GM12864 (cell line): Measurements from ENCODE around the gene TGFA.

Experiments used
- DNase-seq: peaks from one replicate; pipeline ENCODE4 v3.0.0-alpha.2; 2011; ENCODE audit warnings: low read depth
- H3K4me3 ChIP-seq: 2 replicates; pipeline ENCODE4 v1.5.1; 2011; ENCODE audit warnings: mild to moderate bottlenecking, low read depth, low read length, control low read depth
- CTCF ChIP-seq: IDR thresholded peaks from 2 replicates; pipeline ENCODE4 v1.5.1; 2011; ENCODE audit warnings: low read depth, mild to moderate bottlenecking, moderate library complexity, low read length, control low read depth, inconsistent platforms; ENCODE audit errors: missing control alignments

The TGFA gene

DNA sequence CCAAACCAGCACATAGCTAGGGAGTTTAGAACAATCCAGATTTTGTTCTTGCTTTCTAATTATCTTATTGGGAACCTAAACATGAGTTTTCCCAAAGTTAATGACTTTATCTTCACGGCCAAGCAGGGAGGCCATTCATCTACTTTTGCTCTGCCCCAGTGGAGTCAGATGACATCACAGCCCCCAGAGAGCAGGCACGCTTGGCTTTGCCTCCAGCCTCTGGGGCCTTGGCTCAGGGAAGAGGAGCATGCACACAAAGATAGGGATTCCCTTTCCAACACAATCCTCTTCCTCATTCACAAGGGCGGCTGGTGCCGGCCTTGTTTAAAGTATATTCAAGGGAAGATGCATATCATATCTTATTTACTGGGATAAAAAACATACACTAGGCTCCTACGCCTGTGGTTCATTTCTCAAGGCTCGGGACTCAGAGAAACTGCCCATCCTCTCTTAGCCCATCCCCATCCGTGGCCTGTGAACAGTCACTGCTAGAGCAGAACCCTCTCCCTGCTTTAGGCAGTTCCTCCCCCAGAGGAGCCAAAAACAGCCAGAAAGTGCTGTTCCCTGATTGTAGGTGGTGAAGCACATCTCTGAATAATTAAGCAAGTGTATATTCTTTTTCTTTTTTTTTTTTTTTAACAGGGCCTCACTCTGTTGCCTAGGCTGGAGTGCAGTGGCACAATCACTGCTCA is 21.2 kb downstream of the TGFA start:
- no peak for TF ChIP-seq CTCF

DNA sequence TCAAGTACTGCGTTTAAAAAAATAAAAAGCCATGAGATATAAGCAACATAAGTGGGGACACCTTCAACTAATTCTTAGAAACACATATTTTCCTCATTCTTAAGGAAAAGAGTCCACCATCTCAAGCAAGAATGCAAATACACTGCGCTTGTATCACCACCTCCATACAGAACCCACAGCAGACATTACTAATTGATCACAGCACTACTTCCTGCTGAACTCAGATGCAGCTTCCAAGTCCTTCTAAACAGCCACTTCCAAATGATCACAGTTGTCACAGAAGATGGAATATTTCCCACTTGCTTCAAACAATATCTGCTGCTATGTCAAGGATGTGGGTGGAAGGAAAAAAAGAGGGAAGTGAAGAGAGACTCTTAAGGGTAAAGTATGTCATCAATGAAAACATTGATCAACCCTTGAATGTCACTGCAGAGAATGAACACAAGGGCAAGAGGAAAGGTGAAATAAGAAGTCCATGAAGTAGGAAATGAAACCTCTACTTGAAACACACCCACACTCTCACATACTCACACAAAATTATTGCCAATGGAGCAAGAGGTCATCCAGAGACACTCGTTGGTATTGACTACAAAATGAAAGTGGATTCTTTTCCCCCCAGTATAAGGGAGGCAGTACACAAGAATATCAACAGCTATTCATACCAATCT is 22.1 kb downstream of the TGFA start:
- TF ChIP-seq CTCF: no peak
- DNase-seq: no peak
- no peak overlapping the region for H3K4me3 ChIP-seq

More for the DNA sequence above, 21.2 kb downstream of the TGFA start:
- no peak overlapping the region for H3K4me3 ChIP-seq
- DNase-seq: no peak

DNA sequence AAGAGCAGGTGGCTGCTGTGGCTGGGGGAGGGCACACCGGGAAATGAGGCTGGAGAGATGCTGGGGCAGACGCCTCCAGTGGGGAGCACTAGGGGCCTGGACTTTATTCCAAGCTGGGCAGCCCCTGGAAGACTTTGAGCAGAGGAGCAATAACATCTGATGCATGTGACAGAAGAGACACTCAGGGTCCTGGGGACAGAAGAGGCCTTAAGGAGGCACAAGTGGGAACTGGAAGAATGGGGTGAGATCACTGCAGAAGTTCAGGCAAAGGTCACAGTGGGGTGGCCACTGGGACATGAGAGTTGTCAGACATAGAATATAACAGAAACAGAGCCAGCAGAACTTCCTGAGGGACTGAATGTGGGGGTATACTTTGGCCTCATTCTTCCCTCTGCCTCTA is 24.0 kb downstream of the TGFA start:
- TF ChIP-seq CTCF: no peak
- H3K4me3 ChIP-seq: no peak overlapping the region
- DNase-seq: no peak

DNA sequence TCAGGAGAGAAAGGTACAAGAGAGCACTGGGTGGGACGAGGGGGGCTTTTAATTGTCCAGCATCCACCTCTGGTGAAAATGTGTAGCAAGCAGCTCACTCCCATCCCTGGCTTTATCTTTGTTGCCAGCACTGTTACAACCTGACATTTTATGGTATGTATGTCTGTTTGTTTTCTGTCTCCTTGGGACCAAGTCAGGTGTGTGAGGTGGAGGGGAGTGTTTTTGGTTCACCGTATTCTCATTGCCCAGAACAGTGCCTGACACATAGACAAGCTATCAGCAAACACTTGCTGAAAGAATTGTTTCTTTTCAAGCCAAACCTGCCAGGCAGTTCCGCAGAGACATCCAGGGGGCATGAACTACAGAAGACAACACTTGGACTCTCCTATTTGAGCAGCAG is 24.7 kb downstream of the TGFA start:
- no peak for DNase-seq
- no peak overlapping the region for H3K4me3 ChIP-seq
- TF ChIP-seq CTCF: no peak

DNA sequence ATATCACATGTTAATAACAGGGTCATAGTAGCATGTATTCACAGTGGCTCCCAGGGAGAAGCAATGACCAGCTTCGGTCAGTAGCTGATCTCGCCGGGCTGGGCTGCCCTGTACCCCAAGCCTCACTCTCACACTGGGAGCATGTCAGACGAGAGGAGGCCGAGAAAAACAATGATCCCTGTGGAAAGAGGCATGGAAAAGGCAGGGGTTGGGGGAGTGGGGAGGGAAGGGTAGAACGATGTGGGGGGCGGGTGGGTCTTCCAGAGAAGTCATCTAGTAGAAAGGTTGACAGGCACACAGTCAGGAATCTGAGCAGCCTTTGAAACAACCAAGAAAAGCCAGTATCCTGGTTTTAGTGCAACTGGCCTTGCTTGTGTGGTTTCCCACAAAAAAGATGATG is 25.4 kb downstream of the TGFA start:
- no peak for TF ChIP-seq CTCF
- no peak overlapping the region for H3K4me3 ChIP-seq
- DNase-seq: no peak

DNA sequence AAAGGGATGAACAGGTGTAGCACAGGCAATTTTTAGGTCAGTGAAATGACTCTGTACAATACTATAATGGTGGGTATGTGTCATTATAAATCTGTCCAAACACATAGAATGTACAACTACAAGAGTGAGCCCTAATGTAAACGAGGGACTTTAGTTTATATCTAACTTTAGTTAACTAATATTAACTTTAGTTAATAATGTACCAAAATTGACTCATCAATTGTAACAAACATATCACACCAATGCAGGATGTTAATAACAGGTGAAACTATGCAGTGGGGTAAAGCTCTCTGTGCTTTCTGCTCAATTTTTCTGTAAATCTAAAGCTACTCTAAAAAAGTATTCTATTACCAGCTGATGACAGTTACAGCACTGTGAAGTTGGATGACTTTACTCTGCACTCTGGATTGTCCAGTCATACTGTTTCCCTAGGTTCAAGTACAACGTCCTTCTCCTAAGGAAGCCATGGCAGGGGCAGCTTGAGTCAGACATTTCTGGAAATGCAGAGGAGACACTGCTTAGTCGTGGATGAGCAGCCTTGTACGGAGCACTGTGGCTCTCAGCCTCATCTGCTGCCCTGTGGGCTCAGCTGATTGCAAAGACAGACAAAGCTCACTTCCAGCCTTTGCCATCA is 26.1 kb downstream of the TGFA start:
- TF ChIP-seq CTCF: no peak
- DNase-seq: no peak
- H3K4me3 ChIP-seq: no peak overlapping the region
